OCI-LY3 (cell line): ENCODE results near the gene ASCC1.
"Not testable (repeated sequence)": the region's sequence is repeated elsewhere in the genome, so short reads cannot be mapped to it uniquely, and the experiment has no call there.

Source experiments
- H2AFZ ChIP-seq: fragments of 200-600, 300-600 bp; shearing (Covaris generic); 2 replicates; pipeline ENCODE4 v1.6.0; 2014; ENCODE audit warnings: antibody characterized with exemption, low read depth, low read length
- H3K27ac ChIP-seq: fragments of 200-600, 300-600 bp; sonication (generic); 2 replicates; pipeline ENCODE4 v1.5.1; 2014; ENCODE audit warnings: mild to moderate bottlenecking, low read length, moderate library complexity, mixed read lengths
- H3K27me3 ChIP-seq: fragments of 200-600, 300-600 bp; sonication (generic); 2 replicates; pipeline ENCODE4 v1.6.1; 2014; ENCODE audit warnings: low read depth, low read length, mixed read lengths
- H3K36me3 ChIP-seq: fragments of 200-600, 300-600 bp; sonication (generic); replicated peaks from 2 replicates; pipeline ENCODE3; 2014; ENCODE audit warnings: low read depth, low read length, mixed read lengths
- H3K4me1 ChIP-seq: fragments of 300-600, 200-600 bp; sonication (generic); 2 replicates; pipeline ENCODE4 v1.6.1; 2014; ENCODE audit warnings: low read length, mixed read lengths
- H3K4me2 ChIP-seq: fragments of 200-600, 300-600 bp; sonication (generic); 2 replicates; pipeline ENCODE4 v1.6.1; 2014; ENCODE audit warnings: low read length, mixed read lengths
- H3K4me3 ChIP-seq: fragments of 300-600, 200-600 bp; sonication (generic); 2 replicates; pipeline ENCODE4 v1.5.1; 2014; ENCODE audit warnings: antibody characterized with exemption, mild to moderate bottlenecking, low read length, moderate library complexity
- H3K79me2 ChIP-seq: fragments of 300-600, 200-600 bp; shearing (Covaris generic); 2 replicates; pipeline ENCODE4 v1.6.1; 2014; ENCODE audit warnings: mild to moderate bottlenecking, low read length, mixed read lengths
- H3K9ac ChIP-seq: fragments of 300-600, 200-600 bp; shearing (Covaris generic); 2 replicates; pipeline ENCODE4 v1.6.0; 2014; ENCODE audit warnings: mild to moderate bottlenecking, low read length, moderate library complexity
- H3K9me3 ChIP-seq: fragments of 200-600, 300-600 bp; shearing (Covaris generic); 2 replicates; pipeline ENCODE4 v1.6.1; 2014; ENCODE audit warnings: low read length, mixed read lengths; ENCODE audit not compliant: insufficient read depth
- H4K20me1 ChIP-seq: fragments of 200-600, 300-600 bp; sonication (generic); 2 replicates; pipeline ENCODE4 v1.6.1; 2016; ENCODE audit warnings: low read length, mixed read lengths; ENCODE audit not compliant: insufficient read depth
- EZH2phosphoT487 ChIP-seq: fragments of 200-600 bp; shearing (Covaris generic); IDR thresholded peaks from 2 replicates; pipeline ENCODE4 v1.6.1; 2018; ENCODE audit warnings: antibody characterized with exemption, mixed run types, low read depth
- TF ChIP-seq, protein P1 (sequence below): fragments of 200-600, 300-600 bp; sonication (generic); IDR thresholded peaks from 2 replicates; pipeline ENCODE4 v1.5.1; 2014; ENCODE audit warnings: antibody characterized with exemption, low read length, low read depth

ASCC1 gene

DNA sequence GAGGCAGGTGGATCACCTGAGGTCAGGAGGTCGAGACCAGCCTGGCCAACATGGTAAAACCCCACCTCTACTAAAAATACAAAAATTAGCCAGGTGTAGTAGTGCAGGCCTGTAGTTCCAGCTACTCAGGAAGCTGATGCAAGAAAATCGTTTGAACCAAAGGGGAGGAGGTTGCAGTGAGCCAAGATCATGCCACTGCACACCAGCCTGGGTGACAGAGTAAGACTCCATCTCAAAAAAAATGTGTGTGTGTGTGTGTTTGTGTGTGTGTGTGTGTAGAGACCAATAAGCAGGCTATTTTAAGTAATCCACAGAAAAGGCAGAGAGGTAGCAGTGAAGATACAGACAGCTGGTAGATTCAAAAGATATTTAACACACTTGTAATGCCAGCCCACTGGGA, 7.5 kb downstream of the ASCC1 start:
- H3K27me3 ChIP-seq, H3K9me3 ChIP-seq, H2AFZ ChIP-seq, H3K4me3 ChIP-seq, H3K36me3 ChIP-seq, H4K20me1 ChIP-seq, H3K4me2 ChIP-seq, H3K9ac ChIP-seq, H3K27ac ChIP-seq, H3K4me1 ChIP-seq, H3K79me2 ChIP-seq: not testable (repeated sequence)

DNA sequence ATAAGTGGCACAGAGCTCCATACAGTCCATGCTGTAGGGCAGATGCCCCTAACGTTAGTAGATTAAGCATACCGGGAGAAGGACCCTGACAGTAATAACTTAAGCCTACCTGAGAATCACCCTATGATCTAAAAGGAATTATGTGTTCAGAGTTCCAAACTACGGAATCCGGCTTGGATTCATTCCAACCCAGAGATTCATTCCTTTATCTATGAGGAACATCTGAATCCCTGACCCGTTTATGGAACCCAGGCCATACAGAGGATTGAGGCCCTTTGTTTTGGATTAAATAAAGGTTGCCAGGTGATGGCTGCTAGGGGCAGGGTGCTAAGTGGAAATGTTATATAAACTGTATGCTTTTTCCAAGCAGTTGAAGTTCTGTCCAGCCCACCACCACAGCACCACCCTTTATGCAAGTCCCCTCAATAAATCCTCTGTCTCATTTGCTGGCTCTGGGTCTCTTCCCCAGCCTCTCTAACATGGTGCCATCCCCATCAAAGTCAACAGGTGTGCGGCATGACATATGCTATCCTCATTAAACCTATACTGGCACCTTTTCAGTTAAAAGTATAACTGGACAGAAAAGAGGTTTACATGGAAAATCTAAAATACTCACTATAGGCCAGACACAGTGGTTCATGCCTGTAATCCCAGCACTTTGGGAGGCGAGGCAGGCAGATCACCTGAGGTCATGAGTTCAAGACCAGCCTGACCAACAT, 9.4 kb downstream of the ASCC1 start:
- H4K20me1 ChIP-seq: no peaks in the 10 kb centered on the region

DNA sequence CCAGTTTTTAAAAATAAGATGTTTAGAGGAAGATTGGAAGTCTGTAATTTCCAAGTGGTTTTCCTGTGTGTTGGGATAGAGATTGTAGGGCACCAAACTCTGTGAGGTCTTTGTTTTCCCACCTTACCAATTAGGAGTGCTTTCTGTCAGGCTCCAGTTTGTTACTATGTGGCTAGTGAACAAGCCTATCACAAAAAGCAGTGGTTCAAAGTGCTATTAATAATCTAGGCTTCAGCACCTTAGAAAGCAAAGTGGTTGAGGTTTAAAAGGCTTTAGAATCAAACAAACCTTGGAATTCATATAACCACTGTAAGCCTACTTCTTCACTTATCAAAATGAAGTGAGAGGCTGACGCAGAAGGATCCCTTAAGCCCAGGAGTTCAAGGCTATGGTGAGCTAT, 11.4 kb downstream of the ASCC1 start:
- no peak overlapping the region for H2AFZ ChIP-seq
- TF ChIP-seq, protein P1, sequence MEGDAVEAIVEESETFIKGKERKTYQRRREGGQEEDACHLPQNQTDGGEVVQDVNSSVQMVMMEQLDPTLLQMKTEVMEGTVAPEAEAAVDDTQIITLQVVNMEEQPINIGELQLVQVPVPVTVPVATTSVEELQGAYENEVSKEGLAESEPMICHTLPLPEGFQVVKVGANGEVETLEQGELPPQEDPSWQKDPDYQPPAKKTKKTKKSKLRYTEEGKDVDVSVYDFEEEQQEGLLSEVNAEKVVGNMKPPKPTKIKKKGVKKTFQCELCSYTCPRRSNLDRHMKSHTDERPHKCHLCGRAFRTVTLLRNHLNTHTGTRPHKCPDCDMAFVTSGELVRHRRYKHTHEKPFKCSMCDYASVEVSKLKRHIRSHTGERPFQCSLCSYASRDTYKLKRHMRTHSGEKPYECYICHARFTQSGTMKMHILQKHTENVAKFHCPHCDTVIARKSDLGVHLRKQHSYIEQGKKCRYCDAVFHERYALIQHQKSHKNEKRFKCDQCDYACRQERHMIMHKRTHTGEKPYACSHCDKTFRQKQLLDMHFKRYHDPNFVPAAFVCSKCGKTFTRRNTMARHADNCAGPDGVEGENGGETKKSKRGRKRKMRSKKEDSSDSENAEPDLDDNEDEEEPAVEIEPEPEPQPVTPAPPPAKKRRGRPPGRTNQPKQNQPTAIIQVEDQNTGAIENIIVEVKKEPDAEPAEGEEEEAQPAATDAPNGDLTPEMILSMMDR: no peak
- no peak for TF ChIP-seq EZH2phosphoT487
- H4K20me1 ChIP-seq: no peaks in the 10 kb centered on the region
- no peaks in the 10 kb centered on the region for H3K36me3 ChIP-seq
- H3K4me3 ChIP-seq: no peak overlapping the region
- H3K9me3 ChIP-seq: no peaks in the 10 kb centered on the region
- no peaks in the 10 kb centered on the region for H3K4me1 ChIP-seq
- no peaks in the 10 kb centered on the region for H3K79me2 ChIP-seq
- H3K27me3 ChIP-seq: no peaks in the 10 kb centered on the region
- no peak overlapping the region for H3K4me2 ChIP-seq
- no peak overlapping the region for H3K27ac ChIP-seq
- H3K9ac ChIP-seq: no peak overlapping the region

More for the DNA sequence above, 9.4 kb downstream of the ASCC1 start:
- Histone ChIP-seq H2AFZ (no peak overlapping the region), H3K27me3 (no peaks in the 10 kb centered on the region), H3K4me3 (no peak overlapping the region), H3K4me2 (no peak overlapping the region), H3K27ac (no peak overlapping the region), H3K9me3 (no peaks in the 10 kb centered on the region), H3K9ac (no peak overlapping the region), H3K79me2 (no peaks in the 10 kb centered on the region), H3K36me3 (peaks cover 5% of the 10 kb centered on the region), H3K4me1 (no peaks in the 10 kb centered on the region)
- no peak for TF ChIP-seq EZH2phosphoT487
- TF ChIP-seq, protein P1: no peak

DNA sequence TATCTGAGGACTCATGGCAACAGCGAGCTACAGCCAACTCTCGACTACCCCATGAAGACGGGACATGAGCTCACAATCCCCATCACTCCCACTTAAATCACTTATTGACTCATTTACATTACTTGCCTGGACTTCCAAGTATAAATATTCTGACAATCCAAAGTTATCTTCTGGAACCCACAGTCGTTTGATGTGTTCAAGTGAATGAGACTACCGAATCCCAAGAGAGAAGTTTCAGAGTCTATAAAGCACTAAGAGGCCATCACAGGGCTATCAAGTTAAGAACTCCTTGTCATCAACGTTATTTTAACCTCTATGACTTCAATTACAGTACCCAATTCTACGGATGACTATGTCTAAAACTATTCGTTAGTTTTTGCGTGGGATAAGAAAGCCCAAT, 11.8 kb downstream of the ASCC1 start:
- Histone ChIP-seq H3K27me3 (no peaks in the 10 kb centered on the region), H3K27ac (no peak overlapping the region), H2AFZ (no peak overlapping the region), H4K20me1 (no peaks in the 10 kb centered on the region), H3K36me3 (no peaks in the 10 kb centered on the region), H3K4me2 (no peak overlapping the region), H3K9me3 (no peaks in the 10 kb centered on the region), H3K79me2 (no peaks in the 10 kb centered on the region), H3K4me3 (no peak overlapping the region), H3K9ac (no peak overlapping the region), H3K4me1 (no peaks in the 10 kb centered on the region)
- TF ChIP-seq, protein P1: no peak
- no peak for TF ChIP-seq EZH2phosphoT487
